Ovary (tissue), 3 donors: ENCODE data around the gene BRIP1.

Experiments
- CTCF ChIP-seq, 3 donors: fragments of 450-650 bp in 2 of 3; fragments of 200-600 bp in 1 of 3; IDR thresholded peaks; one replicate each; pipeline versions ENCODE4 v1.5.1 to v1.8.0; 2016 to 2022; ENCODE audit warnings: antibody characterized with exemption in 3 of 3, mild to moderate bottlenecking in 1 of 3
- EP300 ChIP-seq: sonication (generic); formaldehyde crosslinking; IDR thresholded peaks from one replicate; pipeline ENCODE4 v1.6.1; 2017; ENCODE audit warnings: antibody characterized with exemption
- POLR2A ChIP-seq: fragments of 450-650 bp; IDR thresholded peaks from one replicate; pipeline ENCODE4 v1.6.1; 2017; ENCODE audit warnings: antibody characterized with exemption, mild to moderate bottlenecking, moderate library complexity
- donor health status: DM: no; HTN: no; CAD: no.

GRCh38 chr17:61684172-61684571, 179.2 kb downstream of the BRIP1 start:
- TF ChIP-seq CTCF (IDR thresholded peaks at IDR 0.05), result no peak
- TF ChIP-seq POLR2A, result no peak
- TF ChIP-seq EP300, result no peak
